ENCODE measurements around the gene CNTNAP3. TPM values are rescaled to one million over a fixed set of nuclear protein-coding genes. Genes with fewer than 3 reads are reported as not detected.

The CNTNAP3 gene
- 2.8 and 2.9 TPM in 2 replicates for total RNA-seq

DNA sequence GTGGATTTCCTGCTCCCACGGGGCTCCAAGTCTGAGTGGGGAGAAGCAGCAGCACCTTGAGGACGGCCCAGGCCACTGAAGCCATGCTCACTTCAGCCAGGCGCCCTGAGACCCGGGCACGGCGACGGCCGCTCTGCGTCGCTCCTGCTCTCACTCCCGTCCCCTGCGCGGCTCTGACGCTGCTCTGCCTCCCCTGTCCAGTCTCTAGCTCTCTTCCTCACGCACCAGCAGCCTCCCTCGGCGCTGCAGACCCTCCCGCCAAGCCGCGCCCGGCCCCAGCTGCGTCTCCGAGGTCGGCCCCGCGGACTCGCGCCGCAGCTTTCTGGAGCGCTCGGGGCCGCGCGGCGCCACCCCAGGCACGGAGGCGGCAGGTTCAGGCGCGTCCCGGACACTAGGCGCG, at the start of gene CNTNAP3:
CNTNAP3 (minus strand) TSS at position 188 of the 400 bp plus-strand sequence; CDS start at position 85, 103 bp downstream.

Other genes with a start within 250 kb of the CNTNAP3 start
- gene SPATA31A1, start 67.5 kb upstream of the CNTNAP3 start, total RNA-seq = not detected in 2 replicates

All from regular cardiac myocyte (primary cell).